ENCODE data around the gene CNKSR3.

CNKSR3 gene

GRCh38 chr6:154448448-154449096 is 61.9 kb downstream of the CNKSR3 start:
- peak; percentile 21 for DNase-seq

GRCh38 chr6:154447954-154448353 is 62.5 kb downstream of the CNKSR3 start:
- no peak for DNase-seq

- DNase-seq = no peak
Observed at GRCh38 chr6:154446984-154447383, 63.5 kb downstream of the CNKSR3 start.

GRCh38 chr6:154445417-154445816 is 65.1 kb downstream of the CNKSR3 start:
- no peak for DNase-seq

GRCh38 chr6:154441995-154442310 is 68.5 kb downstream of the CNKSR3 start:
- DNase-seq = no peak

GRCh38 chr6:154440422-154441043 is 70.0 kb downstream of the CNKSR3 start:
- no peak for DNase-seq

GRCh38 chr6:154440022-154440421 is 70.5 kb downstream of the CNKSR3 start:
- DNase-seq = no peak

- DNase-seq = no peak
Observed at GRCh38 chr6:154438882-154439415, 71.5 kb downstream of the CNKSR3 start.

- no peak for DNase-seq
Observed at GRCh38 chr6:154435400-154435945, 75.0 kb downstream of the CNKSR3 start.

- DNase-seq = no peak
Observed at GRCh38 chr6:154434662-154435061, 75.8 kb downstream of the CNKSR3 start.

GRCh38 chr6:154433477-154434241 is 76.8 kb downstream of the CNKSR3 start:
- no peak for DNase-seq

- no peak for DNase-seq
Observed at GRCh38 chr6:154432533-154433476, 77.7 kb downstream of the CNKSR3 start.

- DNase-seq = no peak
Observed at GRCh38 chr6:154430481-154430919, 80.0 kb downstream of the CNKSR3 start.

- no peak for DNase-seq
Observed at GRCh38 chr6:154429711-154430110, 80.8 kb downstream of the CNKSR3 start.

- no peak for DNase-seq
Observed at GRCh38 chr6:154428897-154429296, 81.6 kb downstream of the CNKSR3 start.

GRCh38 chr6:154427446-154427845 is 83.0 kb downstream of the CNKSR3 start:
- no peak for DNase-seq

- DNase-seq = no peak
Observed at GRCh38 chr6:154426997-154427396, 83.5 kb downstream of the CNKSR3 start.

- no peak for DNase-seq
Observed at GRCh38 chr6:154425034-154425433, 85.5 kb downstream of the CNKSR3 start.

- no peak for DNase-seq
Observed at GRCh38 chr6:154414021-154414813, 96.3 kb downstream of the CNKSR3 start.

- DNase-seq = no peak
Observed at GRCh38 chr6:154412106-154412820, 98.2 kb downstream of the CNKSR3 start.

GRCh38 chr6:154411076-154411475 is 99.4 kb downstream of the CNKSR3 start:
- no peak for DNase-seq
